NB4 (cell line): ENCODE results near the gene HACD1.

Experiments used
- CTCF ChIP-seq: IDR thresholded peaks from one replicate; pipeline ENCODE4 v1.5.1; 2012; ENCODE audit warnings: low read depth, low read length
- MAX ChIP-seq: IDR thresholded peaks from 2 replicates; pipeline ENCODE4 v1.6.1; 2011; ENCODE audit warnings: low read depth, low read length

- TF ChIP-seq MAX (no peak), CTCF (no peak)
These were observed 68.4 kb downstream of the HACD1 start for GRCh38 chr10:17548770-17549169.
